GM13976 (cell line): ENCODE measurements around the gene SGCE.

Source experiments
- DNase-seq: peaks from one replicate; pipeline ENCODE4 v3.0.0; 2012; ENCODE audit warnings: low spot score
- CTCF ChIP-seq: IDR thresholded peaks from 2 replicates; pipeline ENCODE4 v1.5.1; 2012; ENCODE audit warnings: borderline replicate concordance, mild to moderate bottlenecking; ENCODE audit not compliant: insufficient read depth; ENCODE audit errors: extremely low read depth, missing control alignments, control extremely low read depth
- in situ Hi-C: fragments of 300-500 bp; cut with MboI; formaldehyde crosslinking; loops from one replicate; pipeline ENCODE4 v1.12.0; 2022; ENCODE audit warnings: low sequenced_read_pairs, mixed read lengths, inconsistent platforms; ENCODE audit not compliant: unreplicated experiment

The SGCE gene

GRCh38 chr7:94675356-94675755 lies 19.4 kb upstream of the SGCE start:
- DNase-seq: no peak
- no peak for TF ChIP-seq CTCF
- in situ Hi-C loops: no loop called here

- in situ Hi-C loops: no loop called here
- DNase-seq: no peak
- TF ChIP-seq CTCF: no peak
Observed at GRCh38 chr7:94671444-94672235, 15.7 kb upstream of the SGCE start.

GRCh38 chr7:94669773-94670495 lies 14.0 kb upstream of the SGCE start:
- DNase-seq: no peak

GRCh38 chr7:94666879-94667587 lies 11.1 kb upstream of the SGCE start:
- no peak for TF ChIP-seq CTCF
- DNase-seq: no peak
- in situ Hi-C loops: no loop called here

More at GRCh38 chr7:94669773-94670495, 14.0 kb upstream of the SGCE start:
- no peak for TF ChIP-seq CTCF
- in situ Hi-C loops: no loop called here

- in situ Hi-C loops: no loop called here
- DNase-seq: no peak
- no peak for TF ChIP-seq CTCF
Observed at GRCh38 chr7:94665426-94665825, 9.5 kb upstream of the SGCE start.

- no peak for DNase-seq
- in situ Hi-C loops: no loop called here
- TF ChIP-seq CTCF: no peak
Observed at GRCh38 chr7:94664023-94664422, 8.1 kb upstream of the SGCE start.
